Motor neuron (in vitro differentiated cells): Measurements from ENCODE around the gene ABHD12B. TPM values are rescaled to one million over a fixed set of nuclear protein-coding genes. Genes with fewer than 3 reads are reported as not detected.

Experiments
- ATAC-seq, 8 experiments: fragments of 200-7000 bp; cut with Tn5 transposase; replicated peaks in 6 of 8; 2 replicates each; pipeline ENCODE4 v1.8.0; 2021; ENCODE audit warnings: mild to moderate bottlenecking in 8 of 8, moderate library complexity in 8 of 8
- H3K27ac ChIP-seq, 2 donors: fragments of 250-450 bp; sonication (Bioruptor Pico); 2 replicates each; pipeline ENCODE4 v1.9.0; 2021; ENCODE audit warnings: antibody characterized with exemption in 2 of 2, mild to moderate bottlenecking in 2 of 2, moderate library complexity in 1 of 2
- H3K4me1 ChIP-seq, 2 donors: fragments of 250-450 bp; sonication (Bioruptor Pico); replicated peaks in 1 of 2; 2 replicates each; pipeline ENCODE4 v1.6.1; 2021; ENCODE audit warnings: antibody characterized with exemption in 2 of 2, mild to moderate bottlenecking in 2 of 2, moderate library complexity in 1 of 2
- H3K4me3 ChIP-seq, 5 donors: fragments of 250-450 bp; sonication (Bioruptor Pico); 2 replicates each; pipeline ENCODE4 v1.9.0; 2021; ENCODE audit warnings: antibody characterized with exemption in 5 of 5, mild to moderate bottlenecking in 5 of 5, moderate library complexity in 4 of 5
- WGBS, 10 experiments: fragments of 450-650 bp; shearing (Covaris generic); methylation state at CpG; one replicate each; pipeline ENCODE4 v1.0.0; 2022; 5-methylcytosine and 5-hydroxymethylcytosine counted together
- in situ Hi-C, 9 experiments: fragments of 400-800 bp; cut with MboI; loops; one replicate each; pipeline ENCODE4 v1.15.0; 2021; ENCODE audit warnings: low sequenced_read_pairs in 9 of 9, low pct_unique_long_range_greater_than_20kb in 2 of 9; ENCODE audit not compliant: unreplicated experiment in 9 of 9
- total RNA-seq, 8 experiments: library from RNA; unstranded; fragments of 300-600 nt; gene quantifications; 2 replicates each; pipeline versions ENCODE4 v1.2.3 to v1.2.4, GENCODE V29; 2022

ABHD12B gene, protein sequence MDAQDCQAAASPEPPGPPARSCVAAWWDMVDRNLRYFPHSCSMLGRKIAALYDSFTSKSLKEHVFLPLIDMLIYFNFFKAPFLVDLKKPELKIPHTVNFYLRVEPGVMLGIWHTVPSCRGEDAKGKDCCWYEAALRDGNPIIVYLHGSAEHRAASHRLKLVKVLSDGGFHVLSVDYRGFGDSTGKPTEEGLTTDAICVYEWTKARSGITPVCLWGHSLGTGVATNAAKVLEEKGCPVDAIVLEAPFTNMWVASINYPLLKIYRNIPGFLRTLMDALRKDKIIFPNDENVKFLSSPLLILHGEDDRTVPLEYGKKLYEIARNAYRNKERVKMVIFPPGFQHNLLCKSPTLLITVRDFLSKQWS
- total RNA-seq, result 1 to 10 TPM in 2 of 8 experiments, under 1 TPM in 4, not detected in 2; 0.36 to 3.6 (median 0.80) TPM

DNA sequence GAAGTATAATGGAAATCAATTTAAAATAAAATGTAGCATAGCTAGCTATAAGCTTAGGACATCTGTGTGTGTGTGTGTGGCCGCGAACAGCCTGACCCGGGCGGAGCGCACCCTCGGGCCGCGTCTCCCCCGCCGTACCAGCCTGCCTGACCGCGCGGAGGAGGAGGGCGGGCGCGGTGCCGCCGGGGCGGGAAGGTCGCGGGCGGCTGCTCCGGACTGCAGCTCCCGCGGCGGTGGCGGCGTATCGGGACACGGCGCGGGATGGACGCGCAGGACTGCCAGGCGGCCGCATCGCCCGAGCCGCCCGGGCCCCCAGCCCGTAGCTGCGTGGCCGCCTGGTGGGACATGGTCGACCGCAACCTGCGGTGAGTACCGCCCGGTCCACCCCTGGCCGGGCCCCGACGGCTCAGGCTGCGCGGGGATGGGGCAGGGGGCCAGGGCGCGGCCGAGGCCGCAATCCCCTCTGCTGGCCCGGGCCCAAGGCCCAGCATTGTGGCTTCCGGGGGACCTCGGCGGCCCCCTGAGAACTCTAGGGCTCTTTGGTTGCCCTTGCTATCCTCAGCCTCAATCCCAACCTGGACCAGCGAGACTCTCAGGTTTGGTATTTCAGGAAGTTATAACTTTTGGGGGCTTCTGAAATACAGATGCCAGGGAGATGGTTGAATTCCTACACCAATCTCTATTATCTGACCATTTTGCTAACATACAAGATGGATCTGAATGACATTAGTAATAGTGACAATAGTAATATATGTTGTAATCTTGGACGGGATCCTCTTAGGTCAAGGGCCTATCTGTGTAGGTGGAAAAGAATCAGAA is at the start of gene ABHD12B:
TSS of gene ABHD12B (plus strand) at position 140 of the 819 bp plus-strand sequence. CDS start at position 262, 122 bp downstream.
- H3K27ac ChIP-seq, result no peak within 1 kb of the TSS
- in situ Hi-C loops, result no loop called here
- peak within 1 kb of the TSS in 2 of 5 donors; percentile 6 to 19 for H3K4me3 ChIP-seq
- peak; percentile 44 to 73 (median 68) for ATAC-seq
- WGBS, 10 experiments, result 8 to 100% (median 37%) methylated on average over 1 to 24 of the region's 63 CpGs; no CpG with 5 or more reads in 5 of the 10 experiments
- H3K4me1 ChIP-seq, result peaks cover 14% of the 10 kb centered on the region in 2 donors

DNA sequence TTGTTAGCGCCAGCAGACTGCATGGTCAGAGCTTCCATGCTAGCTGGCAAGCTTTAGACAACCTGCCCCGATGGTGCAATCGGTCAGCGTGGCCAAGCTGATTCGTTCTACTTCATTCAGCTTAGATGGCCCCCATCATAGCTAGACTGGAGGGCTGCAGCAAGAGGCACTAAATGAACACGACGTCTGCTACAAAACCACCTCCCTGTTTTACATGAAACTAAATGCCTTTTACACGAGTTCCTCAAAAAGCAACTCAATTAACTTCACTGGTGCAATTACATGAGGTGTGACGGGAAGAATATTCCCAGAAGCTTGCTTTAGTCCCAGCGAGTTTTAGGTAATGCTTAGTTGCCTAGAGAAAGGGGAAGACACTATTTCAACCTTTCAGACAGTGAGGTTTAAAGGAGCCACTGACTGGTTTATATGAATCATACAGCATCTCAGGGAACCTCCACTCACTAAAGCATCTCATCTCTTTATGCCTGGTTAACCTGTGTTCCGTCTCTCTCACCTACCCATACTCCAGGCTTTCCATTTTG is 49.3 kb upstream of the ABHD12B start:
- H3K4me1 ChIP-seq, result peaks cover 74 to 85% of the 10 kb centered on the region in 2 donors
- ATAC-seq, result peak in 5 of 8 experiments; percentile 8 to 51 (median 46)
- 69 to 100% (median 89%) methylated on average over 1 to 9 of the region's 11 CpGs for WGBS, 10 experiments
- H3K4me3 ChIP-seq, result no peak overlapping the region
- in situ Hi-C loops, result no loop called here
- peak overlapping the region; percentile 56 to 81 for H3K27ac ChIP-seq

DNA sequence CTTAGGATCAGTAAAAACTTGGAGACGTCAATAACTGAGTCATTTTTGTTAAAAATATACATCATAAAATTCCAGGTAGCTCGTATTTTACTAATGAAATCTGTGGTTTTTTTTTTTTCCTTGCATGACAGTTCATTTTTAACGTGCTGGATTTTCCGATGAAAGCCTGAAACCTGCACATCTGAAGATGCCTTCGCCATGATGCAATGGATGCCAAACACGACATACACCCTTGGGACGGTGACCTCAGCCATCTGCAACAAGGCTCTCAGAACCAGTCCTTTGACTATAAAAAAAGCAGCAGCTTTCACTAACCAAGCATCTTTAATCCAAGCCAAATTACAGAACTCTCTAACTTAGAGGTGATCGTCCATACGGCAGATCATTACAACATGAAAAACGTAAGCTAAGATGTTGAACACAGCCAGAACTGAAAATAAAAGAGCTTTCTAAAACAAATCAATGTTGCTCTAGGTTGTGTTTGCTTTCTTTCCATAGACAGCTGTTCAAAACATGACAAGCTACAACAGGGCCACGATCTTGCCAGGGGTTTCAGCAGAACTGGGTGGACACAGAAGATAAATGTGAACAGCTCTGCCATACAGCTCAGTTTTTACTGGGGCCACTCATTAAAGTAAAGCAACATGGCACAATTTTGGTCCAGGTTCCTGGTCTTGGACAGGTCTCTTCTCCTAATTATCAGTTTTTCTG is 48.6 kb upstream of the ABHD12B start:
- WGBS, 10 experiments, result 22 to 100% (median 61%) methylated on average over 1 to 10 of the region's 11 CpGs
- peak in 5 of 8 experiments; percentile 54 to 69 (median 67) for ATAC-seq
- H3K4me3 ChIP-seq, result no peak overlapping the region
- H3K4me1 ChIP-seq, result peaks cover 76 to 90% of the 10 kb centered on the region in 2 donors
- H3K27ac ChIP-seq, result peak overlapping the region; percentile 56 to 81
- in situ Hi-C loops, result no loop called here

DNA sequence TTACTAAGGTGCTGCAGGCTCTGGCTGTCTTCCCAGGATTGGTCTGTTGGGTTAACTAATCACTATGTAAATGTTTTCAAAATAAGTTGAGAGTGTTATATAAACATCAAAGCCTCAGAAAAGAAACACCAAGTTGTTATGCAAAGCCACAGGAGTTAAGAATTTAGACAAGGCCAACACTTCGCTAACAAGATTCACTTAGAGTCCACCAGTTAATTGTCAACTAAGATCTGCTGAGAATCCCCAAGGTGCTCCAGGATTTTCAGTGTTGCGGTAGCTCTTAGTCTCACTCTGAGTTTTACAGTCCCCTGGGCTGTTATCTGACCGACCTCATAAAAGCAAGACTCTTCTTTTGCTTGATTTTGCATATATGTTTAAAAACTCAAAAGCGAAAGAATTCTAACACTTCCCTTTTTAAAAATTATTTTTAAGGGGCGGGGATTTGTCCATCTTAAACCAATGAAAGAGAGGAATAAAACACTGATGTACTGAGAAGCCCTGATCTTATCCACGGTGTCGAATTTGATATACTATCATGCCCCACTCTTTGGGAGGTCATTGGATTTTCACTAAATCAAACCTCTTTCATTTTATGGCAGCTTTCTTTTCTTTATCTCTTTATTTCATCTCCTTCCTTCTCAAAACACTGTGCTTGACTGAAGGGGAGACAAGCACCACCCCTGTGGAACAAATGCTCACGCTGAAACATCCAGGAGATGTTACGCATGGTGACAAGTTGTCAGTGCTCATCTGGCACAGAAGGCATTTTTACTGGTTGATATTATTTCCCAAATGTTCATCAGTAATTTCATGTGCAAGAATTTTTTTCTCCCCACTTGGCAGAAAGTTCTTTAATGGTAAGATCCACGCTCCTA is 47.9 kb upstream of the ABHD12B start:
- Histone ChIP-seq H3K27ac (peak overlapping the region; percentile 56 to 81), H3K4me1 (peaks cover 76 to 90% of the 10 kb centered on the region in 2 donors), H3K4me3 (no peak overlapping the region)
- ATAC-seq, result peak in 2 of 8 experiments; percentile 19 to 34
- 60 to 99% (median 78%) methylated on average over 3 to 10 of the region's 10 CpGs for WGBS, 10 experiments
- in situ Hi-C loops, result no loop called here

DNA sequence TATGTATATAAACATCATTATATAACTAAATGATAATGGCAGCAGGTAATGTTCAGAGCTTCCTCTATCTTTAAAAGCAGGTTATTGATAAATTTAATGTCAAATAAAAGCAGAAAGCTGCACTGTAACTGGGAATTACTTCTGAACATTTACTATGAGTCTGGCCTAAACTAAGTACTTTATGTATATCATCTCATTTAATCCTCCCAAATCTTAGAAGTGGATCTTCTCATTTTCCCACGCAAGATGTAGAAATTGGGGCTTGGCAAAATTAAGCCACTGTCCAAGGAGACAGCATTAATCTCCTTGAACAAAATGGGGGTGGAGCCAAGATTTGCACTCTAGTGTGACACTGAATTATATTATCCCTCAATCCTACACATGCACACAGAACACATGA is 46.5 kb upstream of the ABHD12B start:
- no peak overlapping the region for H3K4me3 ChIP-seq
- H3K4me1 ChIP-seq, result peaks cover 66 to 77% of the 10 kb centered on the region in 2 donors
- ATAC-seq, result no peak
- H3K27ac ChIP-seq, result no peak overlapping the region
- WGBS, 10 experiments, result 86 to 100% (median 100%) methylated on average over 1 of the region's 1 CpG; no CpG with 5 or more reads in 3 of the 10 experiments
- in situ Hi-C loops, result no loop called here

DNA sequence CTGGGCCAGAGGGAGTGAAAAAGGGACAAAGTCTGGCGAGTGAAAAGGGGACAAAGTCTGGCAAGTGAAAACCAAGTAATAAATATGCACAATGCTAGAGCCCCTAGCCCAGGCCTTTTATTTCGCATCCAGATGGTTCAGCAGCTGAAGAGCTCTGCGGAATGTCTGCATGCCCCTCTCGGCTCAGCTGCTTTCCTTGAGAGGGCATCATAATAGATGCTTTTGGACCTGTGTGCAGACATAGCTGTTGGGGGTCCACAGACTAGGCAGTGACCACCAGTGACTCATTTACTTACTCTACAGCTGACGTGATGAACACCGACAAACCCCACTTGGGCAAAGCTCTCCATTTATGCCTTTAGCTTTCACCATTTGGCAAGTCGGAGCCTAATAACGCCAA is 45.2 kb upstream of the ABHD12B start:
- ATAC-seq, result no peak
- 30 to 100% (median 46%) methylated on average over 1 to 7 of the region's 8 CpGs; no CpG with 5 or more reads in 1 of the 10 experiments for WGBS, 10 experiments
- in situ Hi-C loops, result no loop called here
- Histone ChIP-seq H3K27ac (peak overlapping the region in 1 of 2 donors; percentile 46), H3K4me3 (peak overlapping the region in 4 of 5 donors; percentile 5 to 12 (median 11)), H3K4me1 (peaks cover 52 to 63% of the 10 kb centered on the region in 2 donors)

DNA sequence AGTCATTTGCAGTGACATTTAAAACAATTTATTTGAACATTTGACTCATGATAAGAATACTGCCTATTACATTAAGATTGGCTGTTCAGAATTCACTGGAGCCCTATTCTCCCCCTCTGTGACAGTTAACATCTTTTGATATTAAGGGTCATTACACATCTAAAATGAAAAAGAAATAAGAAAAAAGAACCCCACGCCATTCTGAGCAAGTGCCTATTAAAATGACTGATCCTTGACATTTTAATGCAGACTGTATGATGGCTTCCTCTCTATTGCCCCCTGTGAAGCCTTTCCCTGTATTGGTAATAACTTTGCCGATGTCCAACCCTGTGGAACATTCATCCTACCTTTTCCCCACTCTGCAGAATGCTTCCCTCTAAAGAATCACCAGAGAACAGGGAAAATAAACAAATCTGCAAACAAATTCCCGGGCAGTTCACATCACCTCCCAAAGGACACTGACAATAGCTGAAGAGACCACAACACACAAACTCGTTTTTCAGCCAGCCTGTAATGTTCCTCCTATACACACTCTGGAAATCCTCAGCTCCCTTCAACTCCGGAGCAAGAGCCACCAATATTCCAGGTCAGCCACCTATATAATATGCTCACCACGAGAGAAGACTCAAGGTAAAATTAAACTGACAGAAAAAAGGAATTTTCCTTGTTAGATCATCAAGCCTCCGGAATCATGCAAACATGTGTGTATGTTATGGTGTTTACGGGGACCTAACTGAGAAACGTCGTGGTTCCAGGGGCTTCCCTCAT is 42.9 kb upstream of the ABHD12B start:
- in situ Hi-C loops, result no loop called here
- ATAC-seq, result no peak
- Histone ChIP-seq H3K4me3 (peak overlapping the region; percentile 56 to 97 (median 96)), H3K4me1 (peaks cover 41 to 54% of the 10 kb centered on the region in 2 donors), H3K27ac (peak overlapping the region; percentile 94 to 96)
- WGBS, 10 experiments, result 0 to 90% (median 37%) methylated on average over 2 to 8 of the region's 10 CpGs; no CpG with 5 or more reads in 1 of the 10 experiments

DNA sequence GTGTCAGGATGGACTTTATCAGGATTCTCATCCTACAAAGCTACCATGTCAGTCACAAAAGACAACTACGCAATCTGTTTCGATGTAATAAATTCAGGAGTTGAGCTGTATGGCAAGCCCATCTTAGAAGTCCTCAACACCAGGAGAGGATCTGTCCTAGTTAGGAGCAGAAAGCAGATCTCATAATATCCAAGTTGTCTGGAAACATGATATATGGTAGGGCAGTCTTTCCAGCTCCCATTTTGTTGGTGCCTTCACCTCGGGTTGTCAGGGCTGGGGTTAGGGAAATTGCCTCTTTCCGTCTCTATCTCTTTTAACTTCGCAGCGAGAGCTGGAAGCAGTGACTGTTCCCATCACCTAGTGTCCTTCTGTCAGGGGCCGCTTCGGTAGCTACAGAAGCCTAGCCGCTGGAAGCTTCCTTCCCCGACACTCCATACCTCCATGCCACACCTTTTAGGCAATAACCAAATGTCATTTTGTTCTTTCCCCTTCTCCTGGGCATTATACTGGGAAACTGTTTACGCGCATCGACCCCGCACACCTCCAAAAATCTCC is 42.3 kb upstream of the ABHD12B start:
- ATAC-seq, result peak in 5 of 8 experiments; percentile 1 to 10 (median 1)
- Histone ChIP-seq H3K27ac (peak overlapping the region; percentile 94 to 96), H3K4me3 (peak overlapping the region; percentile 56 to 97 (median 96)), H3K4me1 (peaks cover 34 to 47% of the 10 kb centered on the region in 2 donors)
- in situ Hi-C loops, result no loop called here
- WGBS, 10 experiments, result 0 to 19% (median 13%) methylated on average over 4 to 13 of the region's 14 CpGs; no CpG with 5 or more reads in 5 of the 10 experiments

DNA sequence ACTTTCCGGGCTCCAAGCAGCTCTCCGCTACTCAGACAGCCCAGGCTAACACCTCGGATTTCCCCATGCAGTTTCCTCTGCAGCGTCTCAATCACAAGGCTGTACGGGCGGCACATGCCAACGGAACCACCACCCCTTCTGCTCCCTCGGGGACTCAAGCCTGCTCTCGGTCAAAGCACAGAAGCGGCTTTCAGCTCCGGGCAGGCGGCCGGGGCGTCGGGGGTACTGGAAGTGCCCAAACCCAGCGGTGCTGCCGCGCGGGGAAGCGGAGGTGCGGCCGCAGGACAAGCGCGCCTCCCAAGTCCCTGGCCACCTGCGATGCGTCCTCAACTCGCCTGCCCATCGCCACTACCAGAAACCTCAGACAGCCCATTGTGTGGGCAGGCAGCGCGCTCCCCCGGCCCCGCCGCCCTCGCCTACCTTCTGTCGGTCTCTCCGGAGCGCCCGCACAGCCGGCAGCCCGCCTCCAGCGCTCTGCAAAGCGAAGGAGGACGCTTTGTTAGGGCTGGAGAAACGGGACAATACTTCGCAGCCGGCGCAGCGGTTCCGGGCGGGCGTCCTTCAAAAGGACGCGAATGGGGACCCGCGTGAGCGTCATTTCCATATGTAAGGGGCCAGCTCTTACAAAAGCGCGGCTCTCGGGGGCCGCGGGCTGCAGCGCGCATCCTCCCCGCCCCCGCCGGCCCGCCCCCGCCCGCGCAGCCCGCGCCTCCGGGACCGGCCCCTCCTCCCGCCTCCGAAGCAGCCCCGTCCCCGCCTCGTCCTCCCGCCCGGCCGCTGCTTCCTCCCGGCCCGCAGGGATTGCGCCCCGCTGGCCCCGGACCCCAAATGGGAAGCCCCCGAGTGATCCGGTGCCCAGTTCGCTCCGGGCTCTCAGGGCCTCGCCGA is 41.6 kb upstream of the ABHD12B start:
- H3K4me1 ChIP-seq, result peaks cover 33 to 42% of the 10 kb centered on the region in 2 donors
- peak overlapping the region; percentile 94 to 96 for H3K27ac ChIP-seq
- peak overlapping the region; percentile 56 to 97 (median 96) for H3K4me3 ChIP-seq
- 0 to 4% (median 1%) methylated on average over 3 to 23 of the region's 93 CpGs; no CpG with 5 or more reads in 6 of the 10 experiments for WGBS, 10 experiments
- ATAC-seq, result peak; percentile 15 to 71 (median 58)
- in situ Hi-C loops, result no loop called here
